Measurements from ENCODE around the gene OSBPL1A.

DNA sequence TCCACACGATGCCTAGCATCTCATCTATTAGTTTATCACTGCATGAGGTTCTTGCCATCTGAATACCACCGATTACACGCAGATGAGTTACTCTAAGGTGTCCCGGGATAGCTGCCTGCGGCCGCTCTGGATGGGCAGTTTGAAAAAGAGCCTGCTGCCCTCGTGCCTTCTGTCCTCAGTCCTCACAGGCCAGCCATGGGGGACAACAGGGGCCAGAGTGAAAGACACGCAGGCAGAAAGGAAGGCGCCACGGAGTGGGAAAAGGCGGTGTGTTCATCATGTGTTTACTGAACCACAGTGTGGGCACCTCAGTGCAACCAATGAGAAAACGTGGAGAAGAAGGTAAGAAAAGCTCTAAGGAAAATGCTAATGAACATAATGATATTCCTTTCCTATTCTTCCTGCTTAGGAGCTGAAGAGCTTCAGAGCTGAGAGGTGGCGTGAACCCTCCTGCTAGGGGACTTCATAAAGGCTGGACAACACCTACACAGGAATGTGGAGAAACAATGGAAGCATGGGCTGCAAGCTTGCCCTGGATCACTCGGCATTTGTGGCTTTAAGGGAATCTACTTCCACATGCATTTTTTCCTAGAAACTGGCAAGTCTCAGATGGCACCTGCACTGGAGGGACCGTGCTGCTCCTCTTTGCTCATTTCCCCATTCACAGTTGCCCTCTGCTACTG lies 207.8 kb downstream of the OSBPL1A start:
- TF ChIP-seq NR3C1 (CRISPR knock-in tag; conservative IDR thresholded peaks at IDR 0.05; ENCODE audit: low read depth), result no peak
- TF ChIP-seq, protein P1, sequence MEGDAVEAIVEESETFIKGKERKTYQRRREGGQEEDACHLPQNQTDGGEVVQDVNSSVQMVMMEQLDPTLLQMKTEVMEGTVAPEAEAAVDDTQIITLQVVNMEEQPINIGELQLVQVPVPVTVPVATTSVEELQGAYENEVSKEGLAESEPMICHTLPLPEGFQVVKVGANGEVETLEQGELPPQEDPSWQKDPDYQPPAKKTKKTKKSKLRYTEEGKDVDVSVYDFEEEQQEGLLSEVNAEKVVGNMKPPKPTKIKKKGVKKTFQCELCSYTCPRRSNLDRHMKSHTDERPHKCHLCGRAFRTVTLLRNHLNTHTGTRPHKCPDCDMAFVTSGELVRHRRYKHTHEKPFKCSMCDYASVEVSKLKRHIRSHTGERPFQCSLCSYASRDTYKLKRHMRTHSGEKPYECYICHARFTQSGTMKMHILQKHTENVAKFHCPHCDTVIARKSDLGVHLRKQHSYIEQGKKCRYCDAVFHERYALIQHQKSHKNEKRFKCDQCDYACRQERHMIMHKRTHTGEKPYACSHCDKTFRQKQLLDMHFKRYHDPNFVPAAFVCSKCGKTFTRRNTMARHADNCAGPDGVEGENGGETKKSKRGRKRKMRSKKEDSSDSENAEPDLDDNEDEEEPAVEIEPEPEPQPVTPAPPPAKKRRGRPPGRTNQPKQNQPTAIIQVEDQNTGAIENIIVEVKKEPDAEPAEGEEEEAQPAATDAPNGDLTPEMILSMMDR (IDR thresholded peaks at IDR 0.05), result no peak
- TF ChIP-seq, protein P2, sequence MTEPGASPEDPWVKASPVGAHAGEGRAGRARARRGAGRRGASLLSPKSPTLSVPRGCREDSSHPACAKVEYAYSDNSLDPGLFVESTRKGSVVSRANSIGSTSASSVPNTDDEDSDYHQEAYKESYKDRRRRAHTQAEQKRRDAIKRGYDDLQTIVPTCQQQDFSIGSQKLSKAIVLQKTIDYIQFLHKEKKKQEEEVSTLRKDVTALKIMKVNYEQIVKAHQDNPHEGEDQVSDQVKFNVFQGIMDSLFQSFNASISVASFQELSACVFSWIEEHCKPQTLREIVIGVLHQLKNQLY (CRISPR knock-in tag; IDR thresholded peaks at IDR 0.05), result no peak

All from WTC11 (cell line).